T-helper 1 cell treated with Interleukin-12 subunit alpha and Interleukin-12 subunit beta and Interleukin-4 antibody, amounts not matched to agents 30 ng/mL and 1 ng/mL, for 36 hours (primary cell): ENCODE results near the gene MED16. TPM values are rescaled to one million over a fixed set of nuclear protein-coding genes. Genes with fewer than 3 reads are reported as not detected.

Experiments used
- intact Hi-C: fragments of 100-400 bp; cut with micrococcal nuclease; formaldehyde crosslinking; loops from one replicate; pipeline ENCODE4 v1.15.1; 2024
- total RNA-seq: library from RNA; stranded (reverse); gene quantifications from 2 replicates; pipeline ENCODE4 v1.2.3, GENCODE V29; 2022

MED16 gene
- total RNA-seq, 1 donor from 2014 or later = 74.3 TPM

GRCh38 chr19:911197-912033 lies 18.4 kb upstream of the MED16 start:
- intact Hi-C loops = no loop called here

GRCh38 chr19:907183-907853 lies 14.3 kb upstream of the MED16 start:
- intact Hi-C loops = loop anchor here (5.0 kb wide), 1 partner anchor 110 kb away; the partner anchor contains the start of gene PTBP1

- intact Hi-C loops = loop anchor here (5.0 kb wide), 1 partner anchor 109 kb away; the partner anchor contains the start of gene PTBP1
Observed at GRCh38 chr19:906480-906879, 13.5 kb upstream of the MED16 start.

- intact Hi-C loops = no loop called here
Observed at GRCh38 chr19:904545-904944, 11.6 kb upstream of the MED16 start.

- intact Hi-C loops = no loop called here
Observed at GRCh38 chr19:903266-903797, 10.3 kb upstream of the MED16 start.

- intact Hi-C loops = no loop called here
Observed at GRCh38 chr19:902446-903226, 9.6 kb upstream of the MED16 start.

GRCh38 chr19:902093-902370 lies 9.0 kb upstream of the MED16 start:
- intact Hi-C loops = no loop called here

GRCh38 chr19:901216-902092 lies 8.5 kb upstream of the MED16 start:
- intact Hi-C loops = no loop called here

- intact Hi-C loops = loop anchor here (1.0 kb wide), 1 partner anchor 9 kb away; no protein-coding TSS in a partner anchor
Observed at GRCh38 chr19:900302-901111, 7.5 kb upstream of the MED16 start.

- intact Hi-C loops = loop anchor here (1.0 kb wide), 1 partner anchor 9 kb away; no protein-coding TSS in a partner anchor
Observed at GRCh38 chr19:900043-900301, 7.0 kb upstream of the MED16 start.

- intact Hi-C loops = loop anchor here (1.0 to 10.0 kb wide), 2 partner anchors 10 to 1555 kb away; partner anchors contain the start of gene LMNB2
Observed at GRCh38 chr19:899336-900042, 6.5 kb upstream of the MED16 start.

- intact Hi-C loops = loop anchor here (10.0 kb wide), 1 partner anchor 1556 kb away; the partner anchor contains the start of gene LMNB2
Observed at GRCh38 chr19:898663-899062, 5.7 kb upstream of the MED16 start.

GRCh38 chr19:897442-898039 lies 4.6 kb upstream of the MED16 start:
- intact Hi-C loops = loop anchor here (10.0 kb wide), 1 partner anchor 1557 kb away; the partner anchor contains the start of gene LMNB2

GRCh38 chr19:896999-897398 lies 4.0 kb upstream of the MED16 start:
- intact Hi-C loops = loop anchor here (10.0 kb wide), 1 partner anchor 1558 kb away; the partner anchor contains the start of gene LMNB2

- intact Hi-C loops = loop anchor here (10.0 kb wide), 1 partner anchor 1558 kb away; the partner anchor contains the start of gene LMNB2
Observed at GRCh38 chr19:896434-896833, 3.4 kb upstream of the MED16 start.

GRCh38 chr19:892243-892893 lies 619 bp downstream of the MED16 start:
- intact Hi-C loops = loop anchor here (10.0 kb wide), 1 partner anchor 1562 kb away; the partner anchor contains the start of gene LMNB2

- intact Hi-C loops = loop anchor here (10.0 kb wide), 1 partner anchor 1563 kb away; the partner anchor contains the start of gene LMNB2
Observed at GRCh38 chr19:891421-892200, 1.4 kb downstream of the MED16 start.
